HG03064 (cell line): ENCODE results near the gene LAMA5.

ENCODE experiments used
- ATAC-seq: cut with Tn5 transposase; IDR thresholded peaks from one replicate; pipeline ENCODE4 v1.9.1; 2021; ENCODE audit warnings: low read depth; ENCODE audit not compliant: unreplicated experiment

LAMA5 gene

GRCh38 chr20:62332989-62333819 is 33.9 kb downstream of the LAMA5 start:
- no peak for ATAC-seq

GRCh38 chr20:62332421-62332820 is 34.7 kb downstream of the LAMA5 start:
- no peak for ATAC-seq

GRCh38 chr20:62331347-62331746 is 35.8 kb downstream of the LAMA5 start:
- ATAC-seq: no peak

GRCh38 chr20:62330576-62331317 is 36.4 kb downstream of the LAMA5 start:
- no peak for ATAC-seq

GRCh38 chr20:62329389-62330377 is 37.4 kb downstream of the LAMA5 start:
- ATAC-seq: no peak

GRCh38 chr20:62328684-62329388 is 38.3 kb downstream of the LAMA5 start:
- ATAC-seq: no peak

- ATAC-seq: no peak
Observed at GRCh38 chr20:62327726-62328495, 39.2 kb downstream of the LAMA5 start.

GRCh38 chr20:62326959-62327725 is 40.0 kb downstream of the LAMA5 start:
- no peak for ATAC-seq

GRCh38 chr20:62326559-62326958 is 40.6 kb downstream of the LAMA5 start:
- no peak for ATAC-seq

GRCh38 chr20:62325172-62325905 is 41.8 kb downstream of the LAMA5 start:
- ATAC-seq: no peak

- ATAC-seq: no peak
Observed at GRCh38 chr20:62323980-62324906, 42.9 kb downstream of the LAMA5 start.

GRCh38 chr20:62323146-62323979 is 43.7 kb downstream of the LAMA5 start:
- no peak for ATAC-seq

GRCh38 chr20:62322492-62323041 is 44.5 kb downstream of the LAMA5 start:
- no peak for ATAC-seq

GRCh38 chr20:62321975-62322374 is 45.1 kb downstream of the LAMA5 start:
- ATAC-seq: no peak

- no peak for ATAC-seq
Observed at GRCh38 chr20:62321521-62321948, 45.6 kb downstream of the LAMA5 start.
